ENCODE data around the gene UBALD1. TPM values are rescaled to one million over a fixed set of nuclear protein-coding genes. Genes with fewer than 3 reads are reported as not detected.

UBALD1 gene
- total RNA-seq, 1 donor from 2014 or later, result 4.6 TPM

DNA sequence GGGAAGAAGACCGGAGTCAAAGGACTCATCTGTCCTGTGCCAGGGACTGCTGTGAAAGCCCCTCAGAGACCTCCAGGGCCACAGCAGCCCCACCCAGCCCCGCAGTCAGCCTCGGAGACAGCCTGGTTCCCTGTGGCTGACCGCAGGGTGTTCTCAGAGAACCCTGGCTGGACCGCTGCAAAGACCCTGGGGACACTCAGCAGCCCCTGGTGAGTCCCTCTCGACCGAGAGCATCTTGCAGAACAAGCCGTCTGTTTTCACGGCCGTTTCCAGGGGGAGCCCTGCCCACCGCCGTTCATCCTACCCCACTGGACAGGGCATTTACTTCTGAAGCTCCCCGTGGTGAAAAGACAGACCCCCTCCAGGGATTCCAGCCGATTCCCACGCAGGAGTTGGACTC, 10.3 kb downstream of the UBALD1 start:
- peaks cover 16 to 21% of the 10 kb centered on the region in 2 donors for H3K36me3 ChIP-seq
- no peak overlapping the region for H3K4me3 ChIP-seq
- H3K9me3 ChIP-seq, result no peaks in the 10 kb centered on the region
- H3K27ac ChIP-seq, result no peak overlapping the region
- peaks cover 0 to 3% of the 10 kb centered on the region in 2 donors for H3K4me1 ChIP-seq
- no peak for DNase-seq (ENCODE audit: low spot score in 2 of 2)
- TF ChIP-seq, protein P1, sequence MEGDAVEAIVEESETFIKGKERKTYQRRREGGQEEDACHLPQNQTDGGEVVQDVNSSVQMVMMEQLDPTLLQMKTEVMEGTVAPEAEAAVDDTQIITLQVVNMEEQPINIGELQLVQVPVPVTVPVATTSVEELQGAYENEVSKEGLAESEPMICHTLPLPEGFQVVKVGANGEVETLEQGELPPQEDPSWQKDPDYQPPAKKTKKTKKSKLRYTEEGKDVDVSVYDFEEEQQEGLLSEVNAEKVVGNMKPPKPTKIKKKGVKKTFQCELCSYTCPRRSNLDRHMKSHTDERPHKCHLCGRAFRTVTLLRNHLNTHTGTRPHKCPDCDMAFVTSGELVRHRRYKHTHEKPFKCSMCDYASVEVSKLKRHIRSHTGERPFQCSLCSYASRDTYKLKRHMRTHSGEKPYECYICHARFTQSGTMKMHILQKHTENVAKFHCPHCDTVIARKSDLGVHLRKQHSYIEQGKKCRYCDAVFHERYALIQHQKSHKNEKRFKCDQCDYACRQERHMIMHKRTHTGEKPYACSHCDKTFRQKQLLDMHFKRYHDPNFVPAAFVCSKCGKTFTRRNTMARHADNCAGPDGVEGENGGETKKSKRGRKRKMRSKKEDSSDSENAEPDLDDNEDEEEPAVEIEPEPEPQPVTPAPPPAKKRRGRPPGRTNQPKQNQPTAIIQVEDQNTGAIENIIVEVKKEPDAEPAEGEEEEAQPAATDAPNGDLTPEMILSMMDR (IDR thresholded peaks at IDR 0.05), result no peak
- H3K27me3 ChIP-seq, result no peaks in the 10 kb centered on the region
- intact Hi-C loops (cut with DNase I), result no loop called here

DNA sequence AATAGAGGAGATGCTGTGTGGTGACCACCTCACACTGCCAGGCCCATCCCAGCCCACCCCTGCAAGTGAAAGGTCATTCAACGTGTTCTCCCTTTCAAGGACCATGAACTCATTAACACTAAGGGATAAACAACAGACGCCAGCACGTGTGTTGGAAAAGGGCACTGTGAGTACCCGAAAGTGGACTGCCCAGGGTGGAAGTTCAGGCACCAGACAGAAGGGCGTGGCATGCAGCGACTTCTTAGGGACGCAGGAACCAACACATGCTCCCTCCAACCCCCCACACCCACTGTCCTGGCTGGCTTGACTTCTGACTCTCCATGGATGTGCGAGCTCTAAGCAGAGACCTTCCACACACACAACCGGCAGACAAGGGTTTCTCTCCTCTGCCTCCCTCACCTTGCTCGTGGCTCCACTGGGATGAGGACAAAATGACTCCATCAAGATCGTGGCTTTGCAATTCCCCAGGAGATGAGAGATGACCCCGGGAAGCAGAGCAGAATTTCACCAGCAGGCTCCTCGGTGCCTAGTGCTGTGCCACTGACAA, 11.0 kb downstream of the UBALD1 start:
- no peak for DNase-seq (ENCODE audit: low spot score in 2 of 2)
- no peaks in the 10 kb centered on the region for H3K27me3 ChIP-seq
- no peaks in the 10 kb centered on the region for H3K9me3 ChIP-seq
- no peak overlapping the region for H3K27ac ChIP-seq
- intact Hi-C loops (cut with DNase I), result no loop called here
- TF ChIP-seq, protein P1 (IDR thresholded peaks at IDR 0.05), result no peak
- peaks cover 0 to 3% of the 10 kb centered on the region in 2 donors for H3K4me1 ChIP-seq
- H3K4me3 ChIP-seq, result no peak overlapping the region
- peaks cover 9 to 14% of the 10 kb centered on the region in 2 donors for H3K36me3 ChIP-seq

DNA sequence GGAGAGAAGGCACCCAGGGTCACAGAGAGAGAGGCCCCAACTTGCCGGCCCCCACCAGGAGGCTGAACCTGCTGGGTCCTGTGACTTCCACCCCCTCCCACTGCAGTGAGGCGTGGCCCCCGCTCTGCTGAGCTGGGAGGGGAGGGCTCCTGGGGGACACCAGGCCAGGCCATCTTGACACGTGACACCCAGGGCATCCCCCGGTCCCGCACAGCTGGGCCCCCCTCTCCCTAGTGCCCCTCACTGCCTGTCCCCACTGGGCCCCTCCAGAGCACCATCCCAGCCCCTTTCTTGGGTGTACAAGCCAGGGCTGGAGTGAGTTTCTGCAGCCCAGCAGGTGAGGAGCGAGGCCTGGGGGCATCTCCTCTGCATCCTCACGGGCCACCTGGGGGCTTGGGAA, 12.4 kb downstream of the UBALD1 start:
- Histone ChIP-seq H3K27me3 (no peaks in the 10 kb centered on the region), H3K9me3 (no peaks in the 10 kb centered on the region), H3K27ac (no peak overlapping the region), H3K4me1 (peaks cover 0 to 3% of the 10 kb centered on the region in 2 donors), H3K4me3 (no peak overlapping the region), H3K36me3 (no peaks in the 10 kb centered on the region)
- intact Hi-C loops (cut with DNase I), result no loop called here
- TF ChIP-seq, protein P1 (IDR thresholded peaks at IDR 0.05), result no peak
- no peak for DNase-seq (ENCODE audit: low spot score in 2 of 2)

DNA sequence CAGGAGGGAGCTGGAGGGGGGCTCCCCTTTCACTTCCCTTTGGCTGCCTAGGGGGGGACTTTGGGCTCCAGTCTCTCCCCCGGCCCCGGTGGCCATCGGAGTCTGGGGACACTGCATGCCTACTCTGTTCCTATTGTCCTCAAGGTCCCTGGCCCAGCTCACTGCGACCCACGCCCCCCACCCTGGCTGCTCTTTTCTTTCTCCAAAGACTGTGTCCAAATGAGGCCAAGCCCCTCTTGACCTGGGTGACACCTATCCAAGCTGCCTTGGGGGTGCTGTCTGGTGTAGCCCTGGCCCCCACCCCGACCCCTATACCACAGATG, 12.9 kb downstream of the UBALD1 start:
- Histone ChIP-seq H3K4me3 (no peak overlapping the region), H3K9me3 (no peaks in the 10 kb centered on the region), H3K4me1 (peaks cover 0 to 3% of the 10 kb centered on the region in 2 donors), H3K27ac (no peak overlapping the region), H3K36me3 (no peaks in the 10 kb centered on the region), H3K27me3 (no peaks in the 10 kb centered on the region)
- intact Hi-C loops (cut with DNase I), result no loop called here
- TF ChIP-seq, protein P1 (IDR thresholded peaks at IDR 0.05), result no peak
- no peak for DNase-seq (ENCODE audit: low spot score in 2 of 2)

DNA sequence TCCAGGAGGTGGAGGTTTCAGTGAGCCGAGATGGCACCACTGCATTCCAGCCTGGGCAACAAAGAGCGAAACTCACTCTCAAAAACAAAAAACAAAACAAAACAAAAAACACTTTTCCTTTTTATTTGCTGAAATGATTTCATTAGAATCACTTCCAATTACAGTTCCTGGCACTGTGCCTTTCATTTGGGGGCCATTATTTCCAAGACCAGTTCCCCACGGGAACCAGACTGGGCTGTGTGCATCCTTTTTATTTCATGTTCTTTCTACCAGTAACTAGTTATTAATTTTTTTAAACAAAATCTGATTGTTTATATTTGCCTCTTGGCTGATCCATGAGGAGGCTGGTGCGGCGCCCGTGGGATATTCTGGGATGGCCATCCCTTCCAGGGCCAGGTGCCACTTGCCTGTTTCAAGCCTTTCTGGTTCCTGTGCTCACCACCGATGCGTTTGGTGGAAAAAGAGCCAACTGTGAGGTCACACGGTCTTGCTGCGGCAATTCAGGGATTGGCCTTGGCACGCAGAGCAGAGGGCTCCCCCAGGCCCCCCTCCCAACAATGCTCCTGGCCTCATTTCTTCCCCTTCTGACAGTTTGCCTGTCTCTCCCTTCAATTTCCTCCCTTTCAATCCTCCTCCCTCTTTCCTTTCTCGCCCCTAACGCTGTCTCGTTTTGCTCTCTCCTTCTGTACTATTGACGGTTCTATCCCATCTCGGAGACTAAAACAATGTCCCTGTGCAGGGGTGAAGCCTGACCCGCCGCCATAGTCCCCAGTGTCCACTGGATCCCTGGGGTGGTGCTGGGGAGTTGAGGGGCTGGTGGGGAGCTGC, 13.4 kb downstream of the UBALD1 start:
- H3K36me3 ChIP-seq, result no peaks in the 10 kb centered on the region
- intact Hi-C loops (cut with DNase I), result no loop called here
- DNase-seq (ENCODE audit: low spot score in 2 of 2), result no peak
- H3K4me3 ChIP-seq, result no peak overlapping the region
- no peak overlapping the region for H3K27ac ChIP-seq
- H3K9me3 ChIP-seq, result no peaks in the 10 kb centered on the region
- H3K27me3 ChIP-seq, result no peaks in the 10 kb centered on the region
- TF ChIP-seq, protein P1 (IDR thresholded peaks at IDR 0.05), result no peak
- peaks cover 0 to 3% of the 10 kb centered on the region in 2 donors for H3K4me1 ChIP-seq

Measured in ascending aorta (tissue), 2 donors.